Epidermal melanocyte (primary cell): Measurements from ENCODE around the gene ABI3BP.
A peak's percentile ranks its signal among the peaks of the same experiment; 100 is the strongest.

Experiments used
- DNase-seq: peaks from one replicate; pipeline ENCODE4 v3.0.0; 2011; ENCODE audit warnings: low spot score; ENCODE audit not compliant: insufficient read length

ABI3BP gene

DNA sequence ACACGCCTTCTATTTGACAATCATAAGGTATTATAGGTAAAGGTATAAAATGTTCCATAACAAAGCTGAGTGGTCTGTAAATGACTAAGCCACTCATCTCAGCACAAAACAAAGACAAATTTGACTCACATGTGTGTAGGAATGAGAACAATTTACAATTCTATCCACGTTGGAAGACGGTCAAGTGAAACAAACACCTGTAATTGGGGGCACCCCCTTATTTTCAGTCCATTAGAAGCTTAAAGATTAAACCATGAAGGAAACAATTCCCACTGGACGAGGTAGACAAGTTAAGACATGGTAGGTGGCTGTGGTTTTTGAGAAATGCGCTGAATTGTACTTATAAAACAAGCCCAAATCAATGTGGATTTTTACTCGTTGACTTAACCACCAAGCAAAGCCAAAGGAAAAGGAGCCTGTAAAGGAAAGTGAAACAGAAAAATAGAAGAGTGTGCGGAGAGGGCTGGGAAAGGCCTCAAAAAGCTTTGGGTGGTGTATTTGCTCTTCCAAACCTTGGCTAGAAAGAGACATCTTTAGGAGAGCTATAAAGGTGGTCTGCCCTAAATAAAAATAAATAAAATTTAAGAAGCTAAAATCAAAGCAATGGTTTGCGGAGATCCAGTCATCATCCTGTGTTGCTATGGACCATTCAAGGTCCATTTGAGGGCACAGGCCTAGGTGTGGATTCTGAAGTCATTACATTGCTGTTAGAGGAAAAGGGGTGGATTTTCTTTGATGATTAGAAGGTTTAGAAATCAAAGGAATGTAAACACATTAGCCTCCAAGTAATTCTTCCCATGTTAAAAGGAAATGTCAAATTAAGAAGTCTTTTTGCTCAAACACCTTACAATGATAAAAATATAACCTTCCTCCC, 148.9 kb downstream of the ABI3BP start:
- DNase-seq = no peak

DNA sequence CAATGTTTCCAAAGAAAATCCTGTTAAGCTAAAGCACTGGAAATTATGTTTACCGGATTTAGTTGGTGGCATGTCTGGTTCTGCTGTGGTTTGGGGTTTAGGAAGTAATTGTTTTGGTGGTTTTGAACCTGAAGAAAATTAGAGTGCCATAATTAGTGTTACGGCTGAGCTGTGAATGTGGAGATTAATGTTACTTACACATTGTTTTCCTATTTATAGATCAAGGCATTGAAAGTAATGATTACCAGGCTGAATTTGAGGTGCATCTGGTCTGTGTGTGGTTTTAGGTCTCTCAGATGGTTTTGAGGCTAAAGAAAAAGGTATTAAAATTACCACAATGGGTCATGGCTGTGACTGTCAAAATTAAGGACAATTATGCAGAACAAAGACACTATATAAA, 155.1 kb downstream of the ABI3BP start:
- no peak for DNase-seq

DNA sequence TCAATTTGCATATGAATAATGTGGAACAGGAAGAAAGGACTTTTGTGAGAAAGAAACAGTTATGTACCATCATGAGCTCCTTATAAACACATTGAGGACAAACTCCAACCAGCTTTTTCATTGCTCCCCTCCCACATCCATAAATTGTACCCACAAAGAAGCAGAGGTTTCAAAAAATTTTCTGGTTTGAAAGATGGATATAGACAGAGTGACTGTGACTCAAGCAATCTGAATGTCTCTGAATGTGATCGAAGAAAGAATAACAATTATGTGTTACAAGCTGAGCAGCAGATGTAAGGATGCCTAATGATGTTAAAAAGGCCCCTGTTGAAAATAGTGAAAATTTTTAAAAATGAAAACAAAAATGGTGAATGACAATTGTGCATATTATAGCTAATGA, 156.6 kb downstream of the ABI3BP start:
- no peak for DNase-seq

- no peak for DNase-seq
These were observed 158.9 kb downstream of the ABI3BP start for GRCh38 chr3:100834332-100834731.

- peak; percentile 25 for DNase-seq
These were observed 159.7 kb downstream of the ABI3BP start for GRCh38 chr3:100833483-100833882.

GRCh38 chr3:100831629-100832028, 161.6 kb downstream of the ABI3BP start:
- DNase-seq = no peak

GRCh38 chr3:100830931-100831330, 162.3 kb downstream of the ABI3BP start:
- DNase-seq = no peak

DNA sequence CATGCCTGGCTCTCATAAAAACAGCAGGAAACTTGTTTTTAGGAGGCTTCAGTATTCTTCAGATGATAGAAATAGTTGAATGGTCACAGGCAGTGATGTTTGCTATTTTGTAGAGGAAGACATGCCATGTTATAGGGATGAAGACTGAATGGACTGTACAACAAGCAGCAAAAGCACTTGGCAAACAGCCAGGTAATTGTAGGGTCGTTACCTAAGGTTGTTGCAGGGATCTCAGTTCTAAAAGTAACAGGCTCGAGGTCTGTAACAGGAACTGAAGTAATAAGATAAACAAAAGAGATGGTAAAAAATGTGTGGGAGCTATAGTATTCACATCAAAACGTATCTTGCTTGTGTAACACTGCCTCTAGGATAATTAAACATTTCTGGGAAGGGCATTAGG, 167.6 kb downstream of the ABI3BP start:
- no peak for DNase-seq

DNA sequence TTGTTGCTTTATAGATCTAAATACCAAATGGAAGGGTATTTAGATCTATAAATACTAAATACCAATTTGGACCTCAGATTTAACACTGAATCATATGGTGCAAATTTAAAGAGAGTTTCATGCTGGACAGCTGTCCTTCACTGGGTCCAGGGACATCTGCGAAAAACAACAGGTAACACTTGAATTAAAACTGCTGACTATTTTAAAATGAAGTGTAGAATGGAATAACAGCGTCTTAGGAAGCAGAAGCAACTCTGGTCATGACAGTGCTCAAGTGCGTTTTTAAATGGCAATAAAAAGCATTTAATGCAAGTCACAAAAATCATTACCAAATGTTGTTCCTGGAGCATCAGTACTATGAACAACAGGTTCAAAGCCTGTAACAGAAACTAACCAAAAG, 177.6 kb downstream of the ABI3BP start:
- no peak for DNase-seq

DNA sequence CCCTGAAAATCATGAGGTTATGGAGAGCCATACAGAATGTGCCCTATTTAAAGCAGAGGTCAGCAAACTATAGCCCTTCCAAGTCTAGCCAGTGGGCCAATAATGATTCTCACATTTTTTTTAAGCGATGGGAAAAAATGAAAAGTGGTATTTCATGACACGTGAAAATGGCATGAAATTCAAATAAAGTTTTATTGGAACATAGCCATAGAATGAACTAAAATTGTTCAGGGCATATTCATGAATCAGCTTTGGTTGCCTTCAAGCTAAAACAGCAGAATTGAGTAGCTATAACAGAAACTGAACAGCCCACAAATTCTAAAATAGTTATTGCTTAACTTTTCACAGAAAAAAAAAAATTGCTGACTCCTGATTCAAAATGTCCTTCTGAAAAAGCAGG, 179.4 kb downstream of the ABI3BP start:
- DNase-seq = no peak

GRCh38 chr3:100811779-100812507, 181.3 kb downstream of the ABI3BP start:
- no peak for DNase-seq

- no peak for DNase-seq
These were observed 182.6 kb downstream of the ABI3BP start for GRCh38 chr3:100810671-100811070.

DNA sequence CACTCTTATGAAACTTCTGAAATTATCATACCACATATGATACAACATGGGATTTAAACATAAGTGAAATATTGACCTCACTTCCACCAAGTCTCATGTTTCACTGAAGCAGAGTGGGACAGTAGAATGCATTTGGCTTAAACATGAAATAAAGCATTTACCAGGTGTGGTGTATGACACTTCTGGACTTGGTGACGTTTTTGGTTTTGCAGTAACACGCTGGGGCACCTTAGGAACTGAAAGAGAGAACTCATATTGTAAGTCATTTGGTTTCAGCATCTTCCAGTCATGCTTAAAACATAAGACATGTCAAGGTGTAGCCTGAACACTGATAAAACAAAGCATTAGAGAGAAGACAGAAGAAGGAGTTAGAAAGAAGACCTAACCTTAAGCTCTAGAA, 188.6 kb downstream of the ABI3BP start:
- no peak for DNase-seq

DNA sequence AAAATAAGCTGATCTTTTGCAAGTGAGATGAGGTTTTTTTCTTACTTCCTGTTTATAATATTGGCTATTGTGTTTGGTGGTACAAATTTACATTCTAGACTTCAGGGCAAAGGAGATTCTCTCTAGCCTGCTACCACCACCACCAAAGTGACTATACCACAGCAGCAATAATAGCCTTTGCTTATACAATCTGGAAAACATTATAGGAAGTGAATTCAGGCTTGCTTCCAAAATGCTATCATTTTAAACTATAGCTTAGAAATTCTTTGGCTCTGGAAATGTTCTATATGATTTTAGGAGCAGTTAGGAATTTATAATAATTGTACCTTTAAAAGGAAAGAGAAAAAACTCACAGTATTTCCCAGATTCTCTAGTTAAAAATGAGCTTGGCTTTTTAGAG, 189.5 kb downstream of the ABI3BP start:
- no peak for DNase-seq

DNA sequence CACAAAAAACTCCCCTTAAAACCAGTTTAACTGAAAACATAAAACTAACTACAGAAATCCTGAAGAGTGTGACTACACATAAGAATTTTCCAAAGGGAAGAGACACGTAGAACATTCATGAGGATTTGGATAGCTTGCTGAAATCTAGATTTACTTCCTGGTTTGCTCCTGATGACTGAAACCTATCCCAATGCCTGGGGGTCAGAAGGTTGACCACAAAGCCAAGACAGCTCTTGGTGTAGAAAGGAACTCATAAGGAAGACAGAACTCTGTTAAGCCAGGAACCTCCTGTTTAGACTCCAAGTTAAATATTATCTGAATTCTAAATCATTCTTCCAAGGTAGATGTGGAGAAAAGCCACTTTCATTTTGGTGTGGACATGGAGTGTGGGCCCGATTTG, 191.1 kb downstream of the ABI3BP start:
- DNase-seq = no peak

- no peak for DNase-seq
These were observed 195.2 kb downstream of the ABI3BP start for GRCh38 chr3:100798012-100798411.

DNA sequence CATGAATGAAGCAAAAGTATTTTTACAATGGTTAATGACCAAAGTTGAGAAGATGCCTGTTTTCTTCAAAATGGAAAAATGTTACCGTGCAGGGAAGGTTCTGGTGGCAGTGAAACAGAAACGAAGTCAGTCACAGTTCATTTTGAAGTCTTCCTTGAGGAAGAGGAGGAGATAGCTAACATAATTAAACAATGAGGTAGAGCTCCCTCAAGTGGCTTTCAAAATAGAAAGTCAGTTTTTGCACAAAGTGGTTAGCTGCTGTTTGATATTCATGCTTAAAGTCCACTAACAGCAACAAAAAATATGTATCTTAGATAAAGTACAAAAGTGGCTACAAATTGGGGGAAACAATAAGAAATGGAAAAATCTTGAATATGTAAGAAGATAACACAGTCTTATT, 196.7 kb downstream of the ABI3BP start:
- no peak for DNase-seq

DNA sequence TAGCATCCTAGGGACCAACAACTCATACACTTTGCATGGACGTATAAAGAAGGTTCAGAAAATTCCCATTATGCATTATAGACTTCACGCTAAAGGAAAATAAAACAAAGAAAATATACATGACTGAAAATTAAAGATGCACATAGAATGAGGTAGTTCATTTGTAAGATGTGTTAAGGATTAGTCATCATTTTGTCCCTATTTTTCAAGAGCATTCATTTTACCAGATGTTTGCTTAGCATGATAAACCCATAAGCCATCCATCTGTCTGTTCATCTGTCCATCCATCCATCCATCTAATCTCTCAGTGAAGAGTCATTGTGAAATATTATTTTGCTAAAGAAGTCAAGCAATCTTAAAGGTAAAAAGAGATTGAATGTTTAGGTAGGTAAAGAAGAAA, 203.6 kb downstream of the ABI3BP start:
- no peak for DNase-seq

DNA sequence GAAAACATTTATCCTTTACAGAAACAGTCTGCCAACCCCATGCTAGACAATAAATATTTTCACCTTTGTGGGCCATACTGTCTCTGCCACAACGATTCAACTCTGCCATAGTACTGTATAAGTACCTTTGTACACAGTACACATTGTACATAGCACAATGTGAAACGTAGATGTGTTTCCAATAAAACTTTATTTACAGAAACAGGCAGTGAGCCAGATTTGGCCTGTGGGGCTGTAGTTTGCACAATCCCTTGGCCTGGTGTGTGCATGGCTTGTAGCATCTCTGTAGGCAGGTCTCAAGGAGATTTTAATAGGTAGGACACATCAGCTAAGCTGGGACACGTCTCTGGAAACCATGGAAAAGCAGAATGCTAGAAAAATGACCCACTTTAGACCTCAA, 209.6 kb downstream of the ABI3BP start:
- no peak for DNase-seq

- DNase-seq = no peak
These were observed 210.3 kb downstream of the ABI3BP start for GRCh38 chr3:100782906-100783305.

- no peak for DNase-seq
These were observed 210.9 kb downstream of the ABI3BP start for GRCh38 chr3:100782348-100782747.

- no peak for DNase-seq
These were observed 211.9 kb downstream of the ABI3BP start for GRCh38 chr3:100781301-100781700.
